GM18520 (cell line): Measurements from ENCODE around the gene ADAM20.
"Not testable (repeated sequence)": the region's sequence is repeated elsewhere in the genome, so short reads cannot be mapped to it uniquely, and the experiment has no call there.

ENCODE experiments used
- ATAC-seq: cut with Tn5 transposase; IDR thresholded peaks from one replicate; pipeline ENCODE4 v1.9.1; 2021; ENCODE audit not compliant: unreplicated experiment

ADAM20 gene

GRCh38 chr14:70534904-70535303 lies at the start of gene ADAM20:
Gene ADAM20 (minus strand): TSS chr14:70535004. CDS start chr14:70524757, 10,247 bp downstream.
- no peak for ATAC-seq

- no peak for ATAC-seq
Measured at GRCh38 chr14:70576891-70577290, 42.1 kb upstream of the ADAM20 start.

DNA sequence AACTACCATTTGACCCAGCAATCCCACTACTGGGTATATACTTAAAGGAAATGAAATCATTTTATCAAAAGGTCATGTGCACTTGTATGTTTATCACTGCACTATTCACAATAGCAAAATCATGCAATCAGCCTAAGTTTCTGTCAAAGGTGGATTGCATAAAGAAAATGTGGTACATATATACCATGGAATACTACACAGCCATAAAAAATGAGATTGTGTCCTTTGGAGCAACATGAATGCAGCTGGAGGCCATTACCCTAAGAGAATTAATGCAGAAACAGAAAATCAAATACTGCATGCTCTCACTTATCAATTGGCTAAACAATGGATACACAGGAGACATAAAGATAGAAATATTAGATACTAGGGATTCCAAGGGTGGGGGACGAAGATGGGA lies 38.2 kb upstream of the ADAM20 start:
- no peak for ATAC-seq

DNA sequence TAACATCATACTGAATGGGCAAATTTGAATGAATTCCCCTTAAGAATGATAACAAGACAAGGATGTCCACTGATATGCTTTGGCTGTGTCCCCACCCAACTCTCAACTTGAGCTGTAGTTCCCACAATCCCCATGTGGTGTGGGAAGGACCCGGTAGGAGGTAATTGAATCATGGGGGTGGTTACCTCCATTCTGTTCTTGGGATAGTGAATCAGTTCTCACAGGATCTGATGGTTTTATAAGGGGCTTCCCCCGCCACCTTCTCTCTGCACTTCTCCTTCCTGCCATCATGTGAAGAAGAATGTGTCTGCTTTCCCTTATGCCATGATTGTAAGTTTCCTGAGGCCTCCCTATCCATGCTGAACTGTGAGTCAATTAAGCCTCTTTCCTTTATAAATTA lies 36.3 kb upstream of the ADAM20 start:
- ATAC-seq, result no peak

- no peak for ATAC-seq
Measured at GRCh38 chr14:70567791-70568190, 33.0 kb upstream of the ADAM20 start.

GRCh38 chr14:70563869-70564268 lies 29.1 kb upstream of the ADAM20 start:
- ATAC-seq, result no peak

GRCh38 chr14:70563417-70563816 lies 28.6 kb upstream of the ADAM20 start:
- ATAC-seq, result no peak

GRCh38 chr14:70558356-70558755 lies 23.6 kb upstream of the ADAM20 start:
- ATAC-seq, result no peak

DNA sequence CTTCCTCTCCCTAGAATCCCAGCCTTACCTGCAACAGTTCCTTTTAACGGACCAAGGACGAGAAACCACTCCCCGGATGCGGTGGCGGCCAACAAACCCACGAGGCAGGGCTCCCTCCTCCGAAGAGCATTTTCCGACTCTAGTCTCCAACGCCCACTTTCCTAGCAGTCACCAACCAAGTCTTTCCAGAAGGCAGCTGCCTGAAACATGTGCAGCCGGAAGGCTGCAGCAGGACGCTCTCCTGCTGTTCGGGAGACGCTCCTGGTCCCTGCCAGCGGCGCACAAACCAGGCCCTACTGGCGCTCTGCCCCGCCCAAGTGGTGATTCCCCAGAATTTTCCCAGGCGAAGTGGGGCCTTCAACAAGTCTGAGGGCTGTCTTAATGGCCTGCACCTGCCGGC lies 21.1 kb upstream of the ADAM20 start:
- ATAC-seq, result no peak

DNA sequence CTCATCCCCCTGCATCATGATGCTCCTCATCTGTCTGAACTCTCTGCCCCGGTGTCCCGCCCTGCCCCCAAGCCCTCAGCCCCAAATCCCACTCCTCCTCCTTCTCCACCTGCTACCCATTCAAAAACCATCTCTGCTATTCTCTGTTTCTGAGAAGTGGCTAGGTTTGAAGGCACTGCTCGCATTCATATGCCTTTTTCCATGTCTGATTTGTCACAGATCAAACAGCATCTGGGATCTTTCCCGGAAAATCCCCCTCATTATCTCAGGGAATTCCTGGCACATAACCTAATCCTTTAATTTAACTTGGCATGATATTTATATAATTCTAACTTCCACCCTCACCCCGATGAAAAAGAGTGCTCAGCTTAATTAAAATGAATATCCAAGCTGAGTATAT lies 3.3 kb upstream of the ADAM20 start:
- ATAC-seq, result no peak

- no peak for ATAC-seq
Measured at GRCh38 chr14:70536830-70537229, 2.0 kb upstream of the ADAM20 start.

DNA sequence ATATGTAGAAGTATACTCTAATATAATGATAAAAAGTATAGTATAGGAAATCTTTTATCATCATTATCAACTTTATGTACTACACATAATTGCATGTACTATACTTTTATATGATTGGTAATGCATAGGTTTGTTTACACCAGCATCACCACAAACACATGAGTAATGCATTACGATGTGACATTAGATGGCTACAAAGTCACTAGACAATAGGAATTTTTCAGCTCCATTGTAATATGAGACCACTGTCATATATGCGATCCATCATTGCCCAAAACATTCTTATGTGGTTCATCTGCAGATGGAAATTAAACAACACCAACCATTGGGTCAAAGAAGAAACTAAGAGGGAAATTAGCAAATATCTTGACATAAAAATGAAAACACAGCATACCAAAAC lies 4.4 kb downstream of the ADAM20 start:
- no peak for ATAC-seq

GRCh38 chr14:70527501-70528105 lies 7.2 kb downstream of the ADAM20 start:
- ATAC-seq, result no peak

DNA sequence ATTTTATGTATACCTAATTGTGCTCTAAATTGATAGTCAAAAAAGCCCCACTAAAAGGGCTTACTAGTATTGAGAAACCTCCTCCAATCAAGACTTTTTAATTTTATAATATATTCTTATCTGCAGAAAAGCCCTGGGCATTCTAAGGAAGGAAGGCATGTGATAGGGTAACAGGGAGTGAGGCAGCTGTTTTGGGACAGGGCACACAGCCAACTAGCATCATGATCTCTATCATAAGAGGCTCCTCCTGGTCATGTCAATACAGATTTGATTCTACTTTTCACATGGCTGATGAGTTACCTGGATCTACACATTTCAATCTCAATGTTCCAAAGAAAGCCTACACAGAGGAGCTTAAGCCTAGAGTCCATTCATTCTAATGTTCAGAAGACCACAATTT lies 9.1 kb downstream of the ADAM20 start:
- no peak for ATAC-seq

- no peak for ATAC-seq
Measured at GRCh38 chr14:70515811-70516210, 19.0 kb downstream of the ADAM20 start.

DNA sequence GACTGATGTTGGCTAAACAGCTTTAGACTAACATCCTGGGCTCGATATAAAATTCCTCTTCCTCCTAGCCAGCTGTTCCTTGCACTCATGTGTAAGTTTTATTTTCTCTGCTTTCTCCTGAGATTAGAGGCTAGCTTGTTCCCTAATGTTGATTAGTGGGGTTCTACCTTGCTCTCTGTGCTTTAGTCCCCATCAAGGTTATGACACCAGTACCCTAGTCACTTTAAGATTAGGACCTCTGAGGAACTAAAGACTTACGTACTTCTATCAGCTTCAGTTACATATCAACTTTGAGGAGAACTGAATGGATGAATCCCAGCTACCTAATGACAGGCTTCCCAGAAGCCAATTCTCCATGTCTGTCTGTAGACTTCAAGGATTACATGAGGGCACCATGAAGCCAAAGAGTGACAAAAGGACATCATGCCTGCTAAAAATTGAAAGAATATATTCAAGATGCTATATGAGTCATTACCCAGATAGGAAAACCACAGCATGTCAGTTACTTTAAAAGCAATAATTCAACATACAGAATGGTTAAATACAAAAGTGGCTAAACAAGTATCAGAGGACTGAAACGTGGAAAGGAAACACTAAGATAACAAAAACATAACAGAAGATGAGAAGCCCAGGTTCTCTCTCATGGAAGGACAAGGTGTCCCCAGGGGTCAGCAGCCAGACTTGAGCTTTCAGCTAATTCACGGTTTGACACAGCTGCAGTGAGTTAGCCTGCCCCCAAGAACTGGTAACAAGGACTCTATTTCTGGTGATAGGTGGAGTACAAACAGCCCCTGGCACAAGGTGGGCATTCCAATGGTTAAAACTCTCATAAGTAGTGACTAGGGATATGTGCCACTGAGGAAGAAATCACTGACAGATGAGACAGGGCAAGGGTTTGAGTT lies 20.4 kb downstream of the ADAM20 start:
- ATAC-seq, result no peak

DNA sequence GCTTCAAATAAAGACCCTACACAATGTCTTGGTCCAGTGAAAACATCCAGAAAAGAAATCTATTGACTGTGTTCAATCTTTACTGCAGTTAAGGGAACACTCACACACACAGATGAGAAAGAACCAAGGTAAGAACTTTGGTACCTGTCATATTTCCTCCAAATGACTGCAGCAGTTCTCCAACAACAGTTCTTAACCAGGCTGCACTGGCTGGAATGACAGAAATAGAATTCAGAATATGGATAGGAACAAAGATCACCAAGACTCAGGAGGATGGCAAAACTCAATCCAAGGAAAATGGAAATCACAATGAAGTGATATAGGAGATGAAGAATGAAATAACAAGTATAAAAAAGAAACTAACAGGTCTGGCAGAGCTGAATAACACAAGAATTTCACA lies 36.6 kb downstream of the ADAM20 start:
- no peak for ATAC-seq

GRCh38 chr14:70489579-70490200 lies 45.1 kb downstream of the ADAM20 start:
- ATAC-seq, result no peak

DNA sequence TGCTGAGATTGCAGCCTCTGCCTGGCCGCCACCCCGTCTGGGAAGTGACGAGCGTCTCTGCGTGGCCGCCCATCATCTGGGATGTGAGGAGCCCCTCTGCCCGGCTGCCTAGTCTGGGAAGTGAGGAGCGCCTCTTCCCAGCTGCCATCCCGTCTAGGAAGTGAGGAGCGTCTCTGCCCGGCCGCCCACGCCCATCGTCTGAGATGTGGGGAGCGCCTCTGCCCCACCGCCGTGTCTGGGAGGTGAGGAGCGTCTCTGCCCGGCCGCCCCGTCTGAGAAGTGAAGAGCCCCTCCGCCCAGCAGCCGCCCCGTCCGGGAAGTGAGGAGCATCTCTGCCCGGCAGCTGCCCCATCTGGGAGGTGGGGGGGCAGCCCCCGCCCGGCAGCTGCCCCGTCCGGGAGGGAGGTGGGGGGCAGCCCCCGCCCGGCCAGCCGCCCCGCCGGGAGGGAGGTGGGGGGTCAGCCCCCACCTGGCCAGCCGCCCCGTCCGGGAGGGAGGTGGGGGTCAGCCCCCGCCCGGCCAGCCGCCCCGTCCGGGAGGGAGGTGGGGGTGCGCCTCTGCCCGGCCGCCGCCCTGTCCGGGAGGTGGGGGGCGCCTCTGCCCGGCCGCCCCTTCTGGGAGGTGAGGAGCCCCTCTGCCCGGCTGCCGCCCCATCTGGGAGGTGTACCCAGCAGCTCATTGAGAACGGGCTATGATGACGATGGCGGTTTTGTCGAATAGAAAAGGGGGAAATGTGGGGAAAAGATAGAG lies 57.3 kb downstream of the ADAM20 start:
- ATAC-seq, result not testable (repeated sequence)

DNA sequence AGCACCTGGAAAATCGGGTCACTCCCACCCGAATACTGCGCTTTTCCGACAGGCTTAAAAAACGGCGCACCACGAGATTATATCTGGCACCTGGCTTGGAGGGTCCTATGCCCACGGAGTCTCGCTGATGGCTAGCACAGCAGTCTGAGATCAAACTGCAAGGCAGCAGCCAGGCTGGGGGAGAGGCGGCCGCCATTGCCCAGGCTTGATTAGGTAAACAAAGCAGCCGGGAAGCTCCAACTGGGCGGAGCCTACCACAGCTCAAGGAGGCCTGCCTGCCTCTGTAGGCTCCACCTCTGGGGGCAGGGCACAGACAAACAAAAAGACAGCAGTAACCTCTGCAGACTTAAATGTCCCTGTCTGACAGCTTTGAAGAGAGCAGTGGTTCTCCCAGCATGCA lies 59.3 kb downstream of the ADAM20 start:
- ATAC-seq, result not testable (repeated sequence)

- ATAC-seq, result no peak
Measured at GRCh38 chr14:70473825-70474224, 61.0 kb downstream of the ADAM20 start.
